ENCODE data around the gene ZSWIM5.
"Not testable (repeated sequence)": the region's sequence is repeated elsewhere in the genome, so short reads cannot be mapped to it uniquely, and the experiment has no call there.

The ZSWIM5 gene

GRCh38 chr1:45135316-45135715 is 71.1 kb downstream of the ZSWIM5 start:
- Histone ChIP-seq H2AFZ (ENCODE audit: low read length) (no peak overlapping the region), H3K27ac (ENCODE audit: low read length) (no peak overlapping the region), H3K9ac (ENCODE audit: low read length) (no peak overlapping the region), H3K27me3 (replicated peaks; ENCODE audit: insufficient read depth, low read length) (no peaks in the 10 kb centered on the region), H3K9me2 (replicated peaks; ENCODE audit: insufficient read depth, low read length) (no peaks in the 10 kb centered on the region), H3K4me2 (ENCODE audit: low read depth, low read length) (no peak overlapping the region), H3F3A (ENCODE audit: insufficient read depth, low read length) (no peaks in the 10 kb centered on the region), H3K36me3 (replicated peaks; ENCODE audit: insufficient read depth, low read length) (no peaks in the 10 kb centered on the region), H3K4me3 (ENCODE audit: low read length) (no peak overlapping the region), H3K79me2 (ENCODE audit: low read length) (no peaks in the 10 kb centered on the region), H3K9me3 (replicated peaks; ENCODE audit: insufficient read depth, low read length) (no peaks in the 10 kb centered on the region), H4K20me1 (ENCODE audit: insufficient read depth, low read length) (no peaks in the 10 kb centered on the region), H3K4me1 (ENCODE audit: low read length) (no peaks in the 10 kb centered on the region)
- DNase-seq, result no peak
- TF ChIP-seq EZH2phosphoT487 (IDR thresholded peaks at IDR 0.05; ENCODE audit: low read length), result no peak
- no peak for TF ChIP-seq EZH2 (optimal IDR thresholded peaks at IDR 0.05; ENCODE audit: low read depth, low read length)
- no peak for TF ChIP-seq CTCF (IDR thresholded peaks at IDR 0.05; ENCODE audit: low read length)

GRCh38 chr1:45134461-45134873 is 71.9 kb downstream of the ZSWIM5 start:
- no peaks in the 10 kb centered on the region for H3K4me1 ChIP-seq (ENCODE audit: low read length)
- no peak overlapping the region for H2AFZ ChIP-seq (ENCODE audit: low read length)
- no peak overlapping the region for H3K4me2 ChIP-seq (ENCODE audit: low read depth, low read length)
- H3K9me3 ChIP-seq (replicated peaks; ENCODE audit: insufficient read depth, low read length), result no peaks in the 10 kb centered on the region
- TF ChIP-seq EZH2phosphoT487 (IDR thresholded peaks at IDR 0.05; ENCODE audit: low read length) (no peak), EZH2 (optimal IDR thresholded peaks at IDR 0.05; ENCODE audit: low read depth, low read length) (no peak), CTCF (IDR thresholded peaks at IDR 0.05; ENCODE audit: low read length) (no peak)
- H3K27me3 ChIP-seq (replicated peaks; ENCODE audit: insufficient read depth, low read length), result no peaks in the 10 kb centered on the region
- H4K20me1 ChIP-seq (ENCODE audit: insufficient read depth, low read length), result no peaks in the 10 kb centered on the region
- no peaks in the 10 kb centered on the region for H3K9me2 ChIP-seq (replicated peaks; ENCODE audit: insufficient read depth, low read length)
- H3K4me3 ChIP-seq (ENCODE audit: low read length), result no peak overlapping the region
- no peaks in the 10 kb centered on the region for H3K36me3 ChIP-seq (replicated peaks; ENCODE audit: insufficient read depth, low read length)
- H3K9ac ChIP-seq (ENCODE audit: low read length), result no peak overlapping the region
- DNase-seq, result no peak
- H3K27ac ChIP-seq (ENCODE audit: low read length), result no peak overlapping the region
- H3K79me2 ChIP-seq (ENCODE audit: low read length), result no peaks in the 10 kb centered on the region
- no peaks in the 10 kb centered on the region for H3F3A ChIP-seq (ENCODE audit: insufficient read depth, low read length)

- H3K79me2 ChIP-seq (ENCODE audit: low read length); DNase-seq; H3K36me3 ChIP-seq (replicated peaks; ENCODE audit: insufficient read depth, low read length); H3K27ac ChIP-seq (ENCODE audit: low read length); H3F3A ChIP-seq (ENCODE audit: insufficient read depth, low read length); H3K4me1 ChIP-seq (ENCODE audit: low read length); H2AFZ ChIP-seq (ENCODE audit: low read length); H3K4me2 ChIP-seq (ENCODE audit: low read depth, low read length); H3K9me3 ChIP-seq (replicated peaks; ENCODE audit: insufficient read depth, low read length); H3K27me3 ChIP-seq (replicated peaks; ENCODE audit: insufficient read depth, low read length); H3K9ac ChIP-seq (ENCODE audit: low read length); H4K20me1 ChIP-seq (ENCODE audit: insufficient read depth, low read length); H3K4me3 ChIP-seq (ENCODE audit: low read length); H3K9me2 ChIP-seq (replicated peaks; ENCODE audit: insufficient read depth, low read length): not testable (repeated sequence)
Observed at GRCh38 chr1:45132719-45133118, 73.7 kb downstream of the ZSWIM5 start.

- no peaks in the 10 kb centered on the region for H3K79me2 ChIP-seq (ENCODE audit: low read length)
- no peaks in the 10 kb centered on the region for H3K9me2 ChIP-seq (replicated peaks; ENCODE audit: insufficient read depth, low read length)
- H3K9me3 ChIP-seq (replicated peaks; ENCODE audit: insufficient read depth, low read length), result no peaks in the 10 kb centered on the region
- H2AFZ ChIP-seq (ENCODE audit: low read length), result no peak overlapping the region
- no peaks in the 10 kb centered on the region for H3F3A ChIP-seq (ENCODE audit: insufficient read depth, low read length)
- no peaks in the 10 kb centered on the region for H3K27me3 ChIP-seq (replicated peaks; ENCODE audit: insufficient read depth, low read length)
- no peak for TF ChIP-seq EZH2 (optimal IDR thresholded peaks at IDR 0.05; ENCODE audit: low read depth, low read length)
- no peak for TF ChIP-seq CTCF (IDR thresholded peaks at IDR 0.05; ENCODE audit: low read length)
- TF ChIP-seq EZH2phosphoT487 (IDR thresholded peaks at IDR 0.05; ENCODE audit: low read length), result no peak
- no peak overlapping the region for H3K4me2 ChIP-seq (ENCODE audit: low read depth, low read length)
- H4K20me1 ChIP-seq (ENCODE audit: insufficient read depth, low read length), result no peaks in the 10 kb centered on the region
- H3K27ac ChIP-seq (ENCODE audit: low read length), result no peak overlapping the region
- H3K36me3 ChIP-seq (replicated peaks; ENCODE audit: insufficient read depth, low read length), result no peaks in the 10 kb centered on the region
- DNase-seq, result peak; percentile 6
- H3K4me3 ChIP-seq (ENCODE audit: low read length), result no peak overlapping the region
- no peak overlapping the region for H3K9ac ChIP-seq (ENCODE audit: low read length)
- H3K4me1 ChIP-seq (ENCODE audit: low read length), result no peaks in the 10 kb centered on the region
Observed at GRCh38 chr1:45123358-45123757, 83.0 kb downstream of the ZSWIM5 start.
